DOHH2 (cell line): ENCODE results near the gene PDE6B.

ENCODE experiments used
- H3F3A ChIP-seq: fragments of 200-600 bp; sonication (generic), shearing (Covaris generic); 2 replicates; pipeline ENCODE4 v1.6.0; 2016; ENCODE audit warnings: antibody characterized with exemption, mild to moderate bottlenecking; ENCODE audit not compliant: control insufficient read depth, insufficient read depth
- H3K27ac ChIP-seq: fragments of 200-600 bp; sonication (generic); 2 replicates; pipeline ENCODE4 v1.5.1; 2014; ENCODE audit warnings: low read depth, mild to moderate bottlenecking, low read length, moderate library complexity
- H3K27me3 ChIP-seq: fragments of 200-600 bp; sonication (generic); 2 replicates; pipeline ENCODE4 v1.6.1; 2014; ENCODE audit warnings: mild to moderate bottlenecking, low read length, mixed read lengths; ENCODE audit not compliant: control insufficient read depth
- H3K36me3 ChIP-seq: fragments of 200-600 bp; sonication (generic); 2 replicates; pipeline ENCODE4 v1.6.1; 2014; ENCODE audit warnings: mild to moderate bottlenecking, low read length, moderate library complexity, mixed read lengths; ENCODE audit not compliant: control insufficient read depth
- H3K4me1 ChIP-seq: fragments of 200-600 bp; sonication (generic); 2 replicates; pipeline ENCODE4 v1.6.1; 2014; ENCODE audit warnings: mild to moderate bottlenecking, low read length, mixed read lengths; ENCODE audit not compliant: control insufficient read depth
- H3K4me2 ChIP-seq: fragments of 200-600 bp; sonication (generic); 2 replicates; pipeline ENCODE4 v1.6.0; 2014; ENCODE audit warnings: mild to moderate bottlenecking, low read length, moderate library complexity
- H3K4me3 ChIP-seq: fragments of 200-600 bp; sonication (generic); 2 replicates; pipeline ENCODE4 v1.5.1; 2014; ENCODE audit warnings: mild to moderate bottlenecking, low read length, mixed read lengths
- H3K79me2 ChIP-seq: fragments of 200-600 bp; sonication (generic); 2 replicates; pipeline ENCODE4 v1.6.1; 2014; ENCODE audit warnings: mild to moderate bottlenecking, low read length, mixed read lengths; ENCODE audit not compliant: control insufficient read depth
- H3K9me2 ChIP-seq: fragments of 200-600 bp; sonication (generic); replicated peaks from 2 replicates; pipeline ENCODE4 v1.6.1; 2014; ENCODE audit warnings: mild to moderate bottlenecking, low read length, mixed read lengths; ENCODE audit not compliant: control insufficient read depth
- H3K9me3 ChIP-seq: fragments of 200-600 bp; sonication (generic); 2 replicates; pipeline ENCODE4 v1.6.1; 2014; ENCODE audit warnings: antibody characterized with exemption, low read length, mixed read lengths; ENCODE audit not compliant: control insufficient read depth, insufficient read depth
- H4K20me1 ChIP-seq: fragments of 200-600 bp; sonication (generic); 2 replicates; pipeline ENCODE4 v1.6.0; 2014; ENCODE audit warnings: low read depth, mild to moderate bottlenecking, antibody characterized with exemption, low read length, moderate library complexity; ENCODE audit not compliant: control insufficient read depth, insufficient read depth
- CTCF ChIP-seq: fragments of 200-600 bp; sonication (generic); IDR thresholded peaks from one replicate; pipeline ENCODE4 v1.5.1; 2014; ENCODE audit warnings: antibody characterized with exemption, mild to moderate bottlenecking, low read depth, low read length; ENCODE audit not compliant: poor library complexity, severe bottlenecking
- EZH2phosphoT487 ChIP-seq: fragments of 200-600 bp; sonication (generic); IDR thresholded peaks from 2 replicates; pipeline ENCODE4 v1.6.1; 2017; ENCODE audit warnings: borderline replicate concordance, mild to moderate bottlenecking, antibody characterized with exemption, low read length, moderate library complexity, mixed read lengths

Gene PDE6B

GRCh38 chr4:647481-647880 is 22.1 kb downstream of the PDE6B start:
- Histone ChIP-seq H4K20me1 (no peaks in the 10 kb centered on the region), H3F3A (no peaks in the 10 kb centered on the region), H3K27me3 (no peaks in the 10 kb centered on the region), H3K9me2 (no peaks in the 10 kb centered on the region), H3K79me2 (no peaks in the 10 kb centered on the region), H3K4me2 (no peak overlapping the region), H3K4me3 (no peak overlapping the region), H3K9me3 (no peaks in the 10 kb centered on the region; the same call in 1 of the 2 replicates), H3K36me3 (no peaks in the 10 kb centered on the region), H3K27ac (no peak overlapping the region), H3K4me1 (no peaks in the 10 kb centered on the region)
- TF ChIP-seq CTCF = no peak
- TF ChIP-seq EZH2phosphoT487 = no peak

- no peaks in the 10 kb centered on the region; the same call in 1 of the 2 replicates for H3K9me3 ChIP-seq
- H3K4me3 ChIP-seq = no peak overlapping the region
- no peaks in the 10 kb centered on the region for H3K27me3 ChIP-seq
Measured at GRCh38 chr4:648579-649292, 23.4 kb downstream of the PDE6B start.

GRCh38 chr4:649293-649625 is 23.9 kb downstream of the PDE6B start:
- Histone ChIP-seq H3K4me1 (no peaks in the 10 kb centered on the region), H3K4me3 (no peak overlapping the region), H3K27me3 (no peaks in the 10 kb centered on the region), H4K20me1 (no peaks in the 10 kb centered on the region), H3K9me2 (no peaks in the 10 kb centered on the region), H3K27ac (no peak overlapping the region), H3F3A (no peaks in the 10 kb centered on the region), H3K36me3 (no peaks in the 10 kb centered on the region), H3K79me2 (no peaks in the 10 kb centered on the region), H3K4me2 (no peak overlapping the region), H3K9me3 (no peaks in the 10 kb centered on the region; the same call in 1 of the 2 replicates)
- TF ChIP-seq EZH2phosphoT487 (no peak), CTCF (no peak)

More at GRCh38 chr4:648579-649292, 23.4 kb downstream of the PDE6B start:
- TF ChIP-seq EZH2phosphoT487 (no peak), CTCF (no peak)
- no peaks in the 10 kb centered on the region for H3F3A ChIP-seq
- H3K4me2 ChIP-seq = no peak overlapping the region
- H3K36me3 ChIP-seq = no peaks in the 10 kb centered on the region
- no peaks in the 10 kb centered on the region for H3K79me2 ChIP-seq
- no peaks in the 10 kb centered on the region for H3K4me1 ChIP-seq
- no peaks in the 10 kb centered on the region for H3K9me2 ChIP-seq
- H3K27ac ChIP-seq = no peak overlapping the region
- no peaks in the 10 kb centered on the region for H4K20me1 ChIP-seq
